Thymus (tissue), 11 donors: ENCODE measurements around the gene CACNA2D3. TPM values are rescaled to one million over a fixed set of nuclear protein-coding genes. Genes with fewer than 3 reads are reported as not detected.

Source experiments
- DNase-seq, 9 donors: peaks; one replicate each; pipeline ENCODE4 v3.0.0-alpha.2; 2013; ENCODE audit warnings: low spot score in 9 of 9, low read depth in 6 of 9, missing footprints in 1 of 9
- H3K27ac ChIP-seq, 2 donors: one replicate each; pipeline ENCODE4 v1.5.1; 2013; ENCODE audit warnings: control low read depth in 1 of 2, low read depth in 1 of 2, low read length in 1 of 2, mild to moderate bottlenecking in 1 of 2, moderate library complexity in 1 of 2
- H3K27me3 ChIP-seq, 2 donors: one replicate each; pipeline ENCODE4 v1.5.1; 2013; ENCODE audit warnings: low read length in 1 of 2; ENCODE audit not compliant: control insufficient read depth in 2 of 2, insufficient read depth in 1 of 2
- H3K36me3 ChIP-seq, 2 donors: one replicate each; pipeline ENCODE4 v1.5.1; 2013; ENCODE audit warnings: low read length in 1 of 2, mild to moderate bottlenecking in 1 of 2, moderate library complexity in 1 of 2; ENCODE audit not compliant: control insufficient read depth in 2 of 2, insufficient read depth in 2 of 2
- H3K4me1 ChIP-seq, 2 donors: one replicate each; pipeline ENCODE4 v1.5.1; 2013; ENCODE audit warnings: low read length in 2 of 2; ENCODE audit not compliant: control insufficient read depth in 2 of 2, insufficient read depth in 2 of 2
- H3K4me3 ChIP-seq, 2 donors: one replicate each; pipeline ENCODE4 v1.5.1; 2013; ENCODE audit warnings: low read length in 2 of 2, control low read depth in 1 of 2, mild to moderate bottlenecking in 1 of 2
- H3K9me3 ChIP-seq, 2 donors: one replicate each; pipeline ENCODE4 v1.5.1; 2013; ENCODE audit warnings: low read length in 1 of 2, mild to moderate bottlenecking in 1 of 2; ENCODE audit not compliant: control insufficient read depth in 2 of 2, insufficient read depth in 1 of 2
- WGBS: extraction: QIAGEN DNeasy Blood & Tissue Kit; methylation state at CpG from one replicate; pipeline ENCODE4 v1.1.7; 2013; 5-methylcytosine and 5-hydroxymethylcytosine counted together
- polyA plus RNA-seq: library from polyadenylated mRNA; stranded (reverse); fragments of 200-250 nt; gene quantifications from one replicate; pipeline ENCODE4 v1.2.3, GENCODE V29; 2013
- total RNA-seq: library from RNA; stranded (reverse); fragments of 120-200 nt; gene quantifications from one replicate; pipeline ENCODE4 v1.2.4, GENCODE V29; 2013
- donor health status: healthy.

CACNA2D3 gene
- total and polyA plus RNA-seq, 2 donors: 1.8 to 2.1 TPM

GRCh38 chr3:54360320-54360719, 238.0 kb downstream of the CACNA2D3 start:
- Histone ChIP-seq H3K27me3 (no peaks in the 10 kb centered on the region), H3K4me3 (no peak overlapping the region), H3K4me1 (no peaks in the 10 kb centered on the region), H3K9me3 (no peaks in the 10 kb centered on the region), H3K27ac (no peak overlapping the region), H3K36me3 (no peaks in the 10 kb centered on the region)
- 90% methylated on average over 3 of the region's 3 CpGs for WGBS
- no peak for DNase-seq

DNA sequence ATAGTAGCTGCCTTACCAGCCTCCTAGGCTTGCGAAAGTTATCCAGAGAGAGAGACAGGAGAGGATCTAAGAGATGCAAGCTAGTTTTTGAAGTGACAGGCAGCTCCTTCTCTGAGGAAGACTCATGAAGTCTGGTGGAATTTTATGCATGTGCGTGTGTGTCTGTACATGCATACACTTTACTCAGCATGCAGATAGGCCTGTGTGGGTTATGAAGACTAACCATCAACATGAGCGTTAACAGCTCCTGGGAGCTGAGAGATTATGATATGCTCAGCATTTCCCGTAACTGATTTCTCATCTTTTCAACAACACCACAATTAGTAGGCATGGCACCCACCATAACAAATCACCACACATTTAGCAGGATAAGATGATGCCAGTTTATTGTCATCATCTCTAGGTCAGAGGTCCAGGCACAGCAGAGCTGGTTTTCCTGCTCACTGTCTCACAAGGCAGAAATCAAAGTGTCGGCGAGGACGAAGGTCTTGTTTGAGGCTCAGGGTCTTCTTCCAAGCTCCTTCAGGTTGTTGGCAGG, 239.5 kb downstream of the CACNA2D3 start:
- H3K36me3 ChIP-seq: no peaks in the 10 kb centered on the region
- DNase-seq: no peak
- 97% methylated on average over 7 of the region's 7 CpGs for WGBS
- H3K27ac ChIP-seq: no peak overlapping the region
- no peaks in the 10 kb centered on the region for H3K9me3 ChIP-seq
- no peak overlapping the region for H3K4me3 ChIP-seq
- H3K27me3 ChIP-seq: no peaks in the 10 kb centered on the region
- no peaks in the 10 kb centered on the region for H3K4me1 ChIP-seq

GRCh38 chr3:54366007-54366750, 243.8 kb downstream of the CACNA2D3 start:
- WGBS: 97% methylated on average over 1 of the region's 1 CpG
- Histone ChIP-seq H3K27ac (no peak overlapping the region), H3K36me3 (no peaks in the 10 kb centered on the region), H3K4me1 (no peaks in the 10 kb centered on the region), H3K4me3 (no peak overlapping the region), H3K27me3 (no peaks in the 10 kb centered on the region), H3K9me3 (no peaks in the 10 kb centered on the region)
- DNase-seq: no peak

DNA sequence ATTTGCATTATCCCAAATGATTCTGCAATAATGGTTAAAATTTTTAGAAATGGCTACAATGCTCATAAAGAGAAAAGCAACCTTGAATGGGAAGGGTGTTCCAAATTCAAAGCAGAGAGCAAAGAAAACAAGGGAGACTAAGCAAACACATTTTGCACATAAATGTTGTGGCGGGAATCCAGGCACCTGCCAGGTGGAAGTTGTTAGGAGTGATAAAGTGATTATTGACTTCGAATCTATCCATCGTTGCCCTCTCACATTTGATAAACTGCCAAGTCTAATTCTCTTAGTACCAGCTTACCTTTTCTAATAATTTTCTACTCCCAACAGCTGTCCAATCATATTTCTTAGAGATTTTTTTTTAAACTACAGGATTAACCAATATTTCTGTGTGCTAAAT, 244.5 kb downstream of the CACNA2D3 start:
- H3K27me3 ChIP-seq: no peaks in the 10 kb centered on the region
- DNase-seq: no peak
- H3K4me3 ChIP-seq: no peak overlapping the region
- H3K9me3 ChIP-seq: no peaks in the 10 kb centered on the region
- H3K4me1 ChIP-seq: no peaks in the 10 kb centered on the region
- H3K27ac ChIP-seq: no peak overlapping the region
- WGBS: 90% methylated on average over 3 of the region's 3 CpGs
- no peaks in the 10 kb centered on the region for H3K36me3 ChIP-seq

GRCh38 chr3:54372232-54372631, 249.9 kb downstream of the CACNA2D3 start:
- Histone ChIP-seq H3K27ac (no peak overlapping the region), H3K4me3 (no peak overlapping the region), H3K27me3 (no peaks in the 10 kb centered on the region), H3K36me3 (no peaks in the 10 kb centered on the region), H3K4me1 (no peaks in the 10 kb centered on the region), H3K9me3 (no peaks in the 10 kb centered on the region)
- 88% methylated on average over 3 of the region's 3 CpGs for WGBS
- no peak for DNase-seq

DNA sequence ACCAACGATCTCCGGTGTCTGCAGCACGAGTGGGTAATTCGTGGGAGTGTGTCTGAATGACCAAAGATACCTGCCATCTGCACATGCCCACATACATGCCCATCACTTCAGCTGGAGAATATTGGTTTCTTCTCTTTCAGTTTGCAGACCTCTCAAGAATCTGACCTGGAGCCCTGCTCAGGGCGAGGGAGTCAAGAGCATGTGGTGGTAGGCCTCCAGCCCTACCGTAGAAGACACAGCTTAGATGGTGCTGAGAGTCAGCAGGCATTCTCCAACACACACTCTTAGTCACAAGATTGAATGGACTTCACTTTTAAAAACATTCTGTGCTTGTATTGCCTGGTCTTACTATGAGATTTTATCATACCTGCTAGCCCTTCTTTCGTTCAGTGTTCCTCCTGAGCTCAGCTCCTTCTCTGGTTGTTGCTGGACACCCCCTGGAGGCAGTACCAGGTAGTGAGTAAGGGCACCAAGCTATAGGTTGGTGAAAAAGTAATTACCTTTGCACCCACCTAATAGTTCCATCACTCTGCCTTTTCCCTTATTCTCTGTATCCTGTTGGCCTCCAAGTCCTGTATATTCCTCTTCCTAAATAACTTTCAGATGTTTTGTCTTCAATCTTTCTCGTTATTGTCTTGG, 252.0 kb downstream of the CACNA2D3 start:
- DNase-seq: peak in 1 of 9 donors; percentile 10
- no peak overlapping the region for H3K27ac ChIP-seq
- no peaks in the 10 kb centered on the region for H3K4me1 ChIP-seq
- H3K27me3 ChIP-seq: no peaks in the 10 kb centered on the region
- no peak overlapping the region for H3K4me3 ChIP-seq
- no peaks in the 10 kb centered on the region for H3K9me3 ChIP-seq
- WGBS: 41% methylated on average over 8 of the region's 8 CpGs
- no peaks in the 10 kb centered on the region for H3K36me3 ChIP-seq

GRCh38 chr3:54376142-54376807, 253.9 kb downstream of the CACNA2D3 start:
- no peaks in the 10 kb centered on the region for H3K36me3 ChIP-seq
- no peak overlapping the region for H3K4me3 ChIP-seq
- no peaks in the 10 kb centered on the region for H3K27me3 ChIP-seq
- H3K4me1 ChIP-seq: no peaks in the 10 kb centered on the region
- WGBS: 94% methylated on average over 6 of the region's 6 CpGs
- no peaks in the 10 kb centered on the region for H3K9me3 ChIP-seq
- no peak overlapping the region for H3K27ac ChIP-seq
- no peak for DNase-seq

DNA sequence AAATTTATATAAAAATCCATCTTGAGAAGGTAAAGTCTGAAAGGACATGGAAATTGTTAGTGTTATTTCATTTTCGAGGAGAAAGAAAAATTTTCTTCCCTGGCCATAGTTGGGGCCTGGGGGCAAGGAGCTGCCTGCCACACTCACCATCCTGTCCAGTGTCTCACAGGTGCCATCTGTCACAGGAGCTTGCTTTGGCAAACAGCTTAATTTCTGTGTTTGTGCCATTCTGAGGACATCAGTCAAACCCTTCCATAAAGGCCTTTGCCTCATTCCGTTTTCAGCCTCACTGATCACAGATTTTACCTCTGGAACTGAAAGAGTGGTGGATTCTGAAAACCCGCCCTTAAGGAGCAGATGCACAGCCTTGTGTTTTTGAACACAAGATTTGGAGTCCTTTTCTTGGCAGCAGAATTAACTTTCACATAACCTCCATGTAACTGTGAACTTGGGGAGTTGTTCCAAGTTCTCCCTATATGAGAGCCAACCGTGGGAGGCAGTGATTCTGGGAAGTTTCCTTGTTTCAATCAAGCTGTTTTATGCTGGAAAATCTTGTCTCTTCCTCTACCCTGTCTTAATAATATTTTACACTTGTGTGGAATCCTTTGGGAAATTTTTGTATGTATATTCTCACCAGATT, 254.7 kb downstream of the CACNA2D3 start:
- WGBS: 82% methylated on average over 4 of the region's 4 CpGs
- Histone ChIP-seq H3K27me3 (no peaks in the 10 kb centered on the region), H3K27ac (no peak overlapping the region), H3K4me3 (no peak overlapping the region), H3K9me3 (no peaks in the 10 kb centered on the region), H3K4me1 (no peaks in the 10 kb centered on the region), H3K36me3 (no peaks in the 10 kb centered on the region)
- DNase-seq: no peak

DNA sequence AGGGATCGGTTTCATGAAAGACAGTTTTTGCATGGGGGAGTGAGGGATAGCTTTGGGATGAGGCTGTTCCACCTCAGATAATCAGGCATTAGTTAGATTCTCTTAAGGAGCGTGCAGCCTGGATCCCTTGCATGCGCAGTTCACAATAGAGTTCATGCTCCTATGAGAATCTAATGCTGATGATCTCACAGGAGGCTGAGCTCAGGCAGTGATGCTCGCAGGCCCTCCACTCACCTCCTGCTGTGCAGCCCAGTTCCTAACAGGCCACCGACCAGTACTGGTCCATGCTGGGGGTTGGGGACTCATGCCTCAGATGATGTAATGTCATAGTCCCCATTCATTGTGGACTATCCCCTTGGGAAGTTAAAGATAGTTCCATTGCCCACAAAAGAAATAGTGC, 255.8 kb downstream of the CACNA2D3 start:
- Histone ChIP-seq H3K4me3 (no peak overlapping the region), H3K4me1 (no peaks in the 10 kb centered on the region), H3K27ac (no peak overlapping the region), H3K36me3 (no peaks in the 10 kb centered on the region), H3K9me3 (no peaks in the 10 kb centered on the region), H3K27me3 (no peaks in the 10 kb centered on the region)
- no peak for DNase-seq
- 94% methylated on average over 5 of the region's 5 CpGs for WGBS
